Endothelial cell (in vitro differentiated cells): ENCODE data around the gene C19orf85. TPM values are rescaled to one million over a fixed set of nuclear protein-coding genes. Genes with fewer than 3 reads are reported as not detected.

Experiments
- DNase-seq: peaks from one replicate; pipeline ENCODE4 v3.0.0; 2021; ENCODE audit warnings: low spot score
- H3K27ac Mint-ChIP-seq: one replicate; pipeline ENCODE4 v1.8.0; 2021; ENCODE audit warnings: mixed read lengths, inconsistent platforms; ENCODE audit not compliant: unreplicated experiment
- H3K27me3 Mint-ChIP-seq: one replicate; pipeline ENCODE4 v1.8.0; 2021; ENCODE audit warnings: mild to moderate bottlenecking, moderate library complexity, mixed read lengths, inconsistent platforms; ENCODE audit not compliant: unreplicated experiment
- H3K36me3 Mint-ChIP-seq: one replicate; pipeline ENCODE4 v1.8.0; 2021; ENCODE audit warnings: mild to moderate bottlenecking, low read depth, mixed read lengths, inconsistent platforms; ENCODE audit not compliant: unreplicated experiment
- H3K4me1 Mint-ChIP-seq: one replicate; pipeline ENCODE4 v1.8.0; 2021; ENCODE audit warnings: mild to moderate bottlenecking, mixed read lengths, inconsistent platforms; ENCODE audit not compliant: unreplicated experiment
- H3K4me3 Mint-ChIP-seq: one replicate; pipeline ENCODE4 v1.8.0; 2021; ENCODE audit warnings: mild to moderate bottlenecking, mixed read lengths, inconsistent platforms; ENCODE audit not compliant: unreplicated experiment
- H3K9me3 Mint-ChIP-seq: one replicate; pipeline ENCODE4 v1.8.0; 2021; ENCODE audit warnings: mixed read lengths, inconsistent platforms; ENCODE audit not compliant: unreplicated experiment
- CTCF ChIP-seq: fragments of 200-600 bp; sonication (generic); IDR thresholded peaks from one replicate; pipeline ENCODE4 v1.5.0; 2021; ENCODE audit warnings: antibody characterized with exemption; ENCODE audit not compliant: unreplicated experiment
- total RNA-seq: library from RNA; stranded (reverse); fragmentation: NEBNext Ultra II Directional; extraction: Animal tissue kit (Norgen Biotek cat#: 25700); gene quantifications from one replicate; pipeline ENCODE4 v1.2.1, GENCODE V29; 2021; ENCODE audit not compliant: unreplicated experiment

C19orf85 gene
- total RNA-seq, 1 donor from 2014 or later: not detected

DNA sequence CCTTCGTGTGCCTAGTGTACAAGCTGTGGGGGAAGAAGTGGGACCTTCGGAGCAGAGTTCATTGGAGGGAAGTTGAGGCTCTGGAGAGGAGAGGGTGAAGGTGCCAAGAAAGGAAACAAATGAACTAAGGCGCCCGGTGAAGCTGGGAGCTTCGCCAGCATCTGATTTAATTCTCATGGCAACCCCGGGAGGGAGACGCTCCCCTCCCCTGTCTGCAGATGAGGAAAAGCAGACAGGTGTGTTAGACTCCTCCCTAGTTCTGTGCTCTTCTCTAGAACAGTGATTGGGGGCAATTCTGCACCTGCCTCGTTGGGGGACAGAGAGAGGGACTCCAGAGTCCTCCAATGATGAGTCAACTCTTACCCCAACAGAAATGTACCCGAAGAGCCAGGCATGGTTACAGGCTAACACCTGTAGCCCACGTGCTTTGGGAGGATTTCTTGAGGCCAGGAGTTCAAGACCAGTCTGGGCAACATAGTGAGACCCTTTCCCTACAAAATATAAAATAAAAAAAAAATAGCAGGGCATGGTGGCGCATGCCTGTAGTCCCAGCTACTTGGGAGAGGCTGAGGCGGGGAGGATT is 27.9 kb upstream of the C19orf85 start:
- Mint-ChIP-seq H3K27ac (no peak overlapping the region), H3K4me1 (peaks cover 3% of the 10 kb centered on the region), H3K27me3 (peaks cover 2% of the 10 kb centered on the region), H3K9me3 (no peaks in the 10 kb centered on the region), H3K36me3 (no peaks in the 10 kb centered on the region), H3K4me3 (no peak overlapping the region)
- TF ChIP-seq CTCF: no peak
- DNase-seq: no peak

GRCh38 chr19:55491546-55492360 is 27.2 kb upstream of the C19orf85 start:
- no peak for TF ChIP-seq CTCF
- Mint-ChIP-seq H3K27ac (no peak overlapping the region), H3K27me3 (peaks cover 2% of the 10 kb centered on the region), H3K4me1 (peaks cover 9% of the 10 kb centered on the region), H3K9me3 (no peaks in the 10 kb centered on the region), H3K4me3 (no peak overlapping the region), H3K36me3 (no peaks in the 10 kb centered on the region)
- DNase-seq: no peak

DNA sequence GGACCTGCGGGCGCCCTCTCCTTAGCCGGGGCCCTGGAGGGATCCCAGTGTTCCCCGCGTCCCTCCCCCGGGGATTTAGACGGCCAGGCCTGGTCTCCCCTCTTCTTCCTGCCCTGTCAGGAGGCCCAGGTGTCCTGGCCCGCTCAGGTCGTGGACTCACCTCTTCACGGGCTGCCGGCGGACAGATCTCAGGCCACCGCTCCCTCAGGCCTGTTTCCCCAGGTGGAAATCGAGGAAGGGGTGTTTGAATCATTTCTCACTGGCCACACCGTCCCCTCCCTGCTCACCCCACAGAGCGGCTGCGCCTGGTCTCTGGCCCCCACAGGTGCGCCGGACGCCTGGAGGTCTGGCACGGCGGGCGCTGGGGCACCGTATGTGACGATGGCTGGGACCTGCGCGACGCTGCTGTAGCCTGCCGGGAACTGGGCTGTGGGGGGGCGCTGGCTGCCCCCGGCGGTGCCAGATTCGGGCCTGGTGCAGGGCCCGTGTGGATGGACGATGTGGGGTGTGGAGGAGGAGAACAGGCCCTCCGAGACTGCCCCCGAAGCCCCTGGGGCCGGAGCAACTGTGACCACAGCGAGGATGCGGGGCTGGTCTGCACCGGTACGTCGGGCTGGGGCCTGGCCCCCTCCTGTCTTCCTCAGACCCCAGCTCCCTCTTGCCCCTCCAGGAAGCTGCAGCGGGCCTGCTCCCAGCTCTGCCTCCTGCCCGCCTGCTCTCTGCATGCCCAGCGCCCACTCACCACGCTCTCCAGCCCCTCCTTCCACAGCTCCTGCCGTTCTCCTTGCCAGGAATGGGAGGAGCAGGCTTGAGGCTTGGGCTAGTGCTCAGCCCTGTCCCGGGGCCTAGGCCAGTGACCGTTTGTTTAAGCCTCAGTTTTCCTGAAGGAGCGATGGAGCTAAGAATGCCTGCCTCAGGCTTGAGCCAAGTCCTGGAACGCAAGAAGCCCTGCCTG is 26.2 kb upstream of the C19orf85 start:
- H3K9me3 Mint-ChIP-seq: no peaks in the 10 kb centered on the region
- H3K27ac Mint-ChIP-seq: no peak overlapping the region
- TF ChIP-seq CTCF: no peak

GRCh38 chr19:55489711-55490477 is 25.3 kb upstream of the C19orf85 start:
- no peak for TF ChIP-seq CTCF
- Mint-ChIP-seq H3K36me3 (peaks cover 4% of the 10 kb centered on the region), H3K4me1 (peaks cover 13% of the 10 kb centered on the region), H3K27ac (no peak overlapping the region), H3K4me3 (no peak overlapping the region), H3K9me3 (no peaks in the 10 kb centered on the region), H3K27me3 (peaks cover 7% of the 10 kb centered on the region)
- no peak for DNase-seq

More for the DNA sequence above, 26.2 kb upstream of the C19orf85 start:
- Mint-ChIP-seq H3K4me1 (peaks cover 13% of the 10 kb centered on the region), H3K36me3 (peaks cover 4% of the 10 kb centered on the region), H3K4me3 (no peak overlapping the region), H3K27me3 (peaks cover 6% of the 10 kb centered on the region)
- DNase-seq: no peak
